ENCODE results near the gene PAX5.
"Not testable (repeated sequence)": the region's sequence is repeated elsewhere in the genome, so short reads cannot be mapped to it uniquely, and the experiment has no call there.

Gene PAX5

GRCh38 chr9:36872641-36873040 lies 161.4 kb downstream of the PAX5 start:
- no peak for DNase-seq

GRCh38 chr9:36871606-36872005 lies 162.5 kb downstream of the PAX5 start:
- DNase-seq = no peak

GRCh38 chr9:36870960-36871359 lies 163.1 kb downstream of the PAX5 start:
- DNase-seq = no peak

GRCh38 chr9:36869605-36870004 lies 164.5 kb downstream of the PAX5 start:
- DNase-seq = not testable (repeated sequence)

GRCh38 chr9:36868586-36869282 lies 165.3 kb downstream of the PAX5 start:
- DNase-seq = no peak

- DNase-seq = no peak
Observed at GRCh38 chr9:36867672-36868471, 166.2 kb downstream of the PAX5 start.

GRCh38 chr9:36867241-36867640 lies 166.8 kb downstream of the PAX5 start:
- DNase-seq = no peak

GRCh38 chr9:36866840-36867239 lies 167.2 kb downstream of the PAX5 start:
- DNase-seq = no peak

GRCh38 chr9:36865731-36866635 lies 168.1 kb downstream of the PAX5 start:
- no peak for DNase-seq

- no peak for DNase-seq
Observed at GRCh38 chr9:36864491-36865410, 169.3 kb downstream of the PAX5 start.

- no peak for DNase-seq
Observed at GRCh38 chr9:36862206-36863145, 171.6 kb downstream of the PAX5 start.

- DNase-seq = no peak
Observed at GRCh38 chr9:36861528-36862205, 172.4 kb downstream of the PAX5 start.

GRCh38 chr9:36858805-36859375 lies 175.2 kb downstream of the PAX5 start:
- no peak for DNase-seq

- no peak for DNase-seq
Observed at GRCh38 chr9:36855448-36856315, 178.4 kb downstream of the PAX5 start.

- DNase-seq = no peak
Observed at GRCh38 chr9:36854751-36855150, 179.3 kb downstream of the PAX5 start.

GRCh38 chr9:36854034-36854433 lies 180.0 kb downstream of the PAX5 start:
- DNase-seq = no peak

- DNase-seq = no peak
Observed at GRCh38 chr9:36853233-36853632, 180.8 kb downstream of the PAX5 start.

GRCh38 chr9:36849943-36850342 lies 184.1 kb downstream of the PAX5 start:
- DNase-seq = no peak

- no peak for DNase-seq
Observed at GRCh38 chr9:36848946-36849345, 185.1 kb downstream of the PAX5 start.
